HepG2 (cell line): ENCODE data around the gene SULT2A1. TPM values are rescaled to one million over a fixed set of nuclear protein-coding genes. Genes with fewer than 3 reads are reported as not detected.
A peak's percentile ranks its signal among the peaks of the same experiment; 100 is the strongest.

Experiments
- ASH2L ChIP-seq: fragments of 300-600, 200-600 bp; sonication (generic); IDR thresholded peaks from 2 replicates; pipeline ENCODE4 v1.7.0; 2017; ENCODE audit warnings: low read depth, mild to moderate bottlenecking, moderate library complexity, mixed read lengths, low read length; ENCODE audit not compliant: insufficient read length
- BRCA1 ChIP-seq: sonication (generic); formaldehyde crosslinking; IDR thresholded peaks from 2 replicates; pipeline ENCODE4 v1.4.0; 2020; ENCODE audit warnings: missing genetic modification reagents
- BRD4 ChIP-seq: sonication (generic); formaldehyde crosslinking; IDR thresholded peaks from 2 replicates; pipeline ENCODE4 v1.4.0; 2020; ENCODE audit warnings: missing genetic modification reagents
- CHD4 ChIP-seq: fragments of 200-600 bp; sonication (generic); IDR thresholded peaks from 2 replicates; pipeline ENCODE4 v1.7.0; 2017; ENCODE audit warnings: mild to moderate bottlenecking, low read length, borderline replicate concordance
- HCFC1 ChIP-seq: fragments of 150-350 bp; IDR thresholded peaks from 2 replicates; pipeline ENCODE4 v1.6.1; 2014; ENCODE audit warnings: low read depth, low read length
- MXD4 ChIP-seq: IDR thresholded peaks from 2 replicates; pipeline ENCODE4 v1.6.1; 2016; ENCODE audit warnings: mild to moderate bottlenecking, missing biosample characterization, missing genetic modification reagents
- NPAS2 ChIP-seq: sonication (generic); formaldehyde crosslinking; IDR thresholded peaks from 2 replicates; pipeline ENCODE4 v1.8.0; 2022; ENCODE audit warnings: mild to moderate bottlenecking, missing genetic modification reagents, borderline replicate concordance
- NR2C2 ChIP-seq: sonication (generic); formaldehyde crosslinking; IDR thresholded peaks from 2 replicates; pipeline ENCODE4 v1.4.0; 2020; ENCODE audit warnings: missing genetic modification reagents, mild to moderate bottlenecking, moderate library complexity, borderline replicate concordance
- PAWR ChIP-seq: sonication (generic); formaldehyde crosslinking; IDR thresholded peaks from 2 replicates; pipeline ENCODE4 v1.4.0; 2020; ENCODE audit warnings: missing genetic modification reagents, mild to moderate bottlenecking, borderline replicate concordance
- RBFOX2 ChIP-seq: fragments of 200-400 bp; formaldehyde crosslinking; IDR thresholded peaks from 2 replicates; pipeline ENCODE4 v1.6.1; 2017; ENCODE audit warnings: low read depth, mild to moderate bottlenecking, low read length
- REST ChIP-seq, 2 experiments: IDR thresholded peaks; 2 replicates each; pipeline ENCODE4 v1.6.1; 2011 to 2012; ENCODE audit warnings: low read length in 2 of 2, borderline replicate concordance in 1 of 2, low read depth in 1 of 2, mild to moderate bottlenecking in 1 of 2, moderate library complexity in 1 of 2
- RXRB ChIP-seq: IDR thresholded peaks from 2 replicates; pipeline ENCODE4 v1.6.1; 2016; ENCODE audit warnings: borderline replicate concordance, missing genetic modification reagents, missing compliant biosample characterization
- SNAI1 ChIP-seq: sonication (generic); formaldehyde crosslinking; IDR thresholded peaks from 2 replicates; pipeline ENCODE4 v1.5.0; 2020; ENCODE audit warnings: mild to moderate bottlenecking, missing genetic modification reagents, borderline replicate concordance
- SRF ChIP-seq: IDR thresholded peaks from 2 replicates; pipeline ENCODE4 v1.6.1; 2011; ENCODE audit warnings: mild to moderate bottlenecking, low read depth, low read length, moderate library complexity
- ZBTB38 ChIP-seq: sonication (generic); formaldehyde crosslinking; IDR thresholded peaks from 2 replicates; pipeline ENCODE4 v1.5.1; 2020; ENCODE audit warnings: mild to moderate bottlenecking, missing genetic modification reagents
- ZNF143 ChIP-seq: sonication (generic); formaldehyde crosslinking; IDR thresholded peaks from 2 replicates; pipeline ENCODE4 v1.4.0; 2020; ENCODE audit warnings: missing genetic modification reagents
- ZNF691 ChIP-seq: sonication (generic); formaldehyde crosslinking; IDR thresholded peaks from 2 replicates; pipeline ENCODE4 v1.4.0; 2020; ENCODE audit warnings: missing genetic modification reagents, low read depth, mild to moderate bottlenecking, borderline replicate concordance
- ZNF761 ChIP-seq: sonication (generic); formaldehyde crosslinking; conservative IDR thresholded peaks from 2 replicates; pipeline ENCODE4 v1.4.0; 2020; ENCODE audit warnings: mild to moderate bottlenecking, missing genetic modification reagents
- ZSCAN12 ChIP-seq: sonication (generic); formaldehyde crosslinking; IDR thresholded peaks from 2 replicates; pipeline ENCODE4 v1.9.0; 2021; ENCODE audit warnings: mild to moderate bottlenecking, missing genetic modification reagents
- ZSCAN9 ChIP-seq: IDR thresholded peaks from 2 replicates; pipeline ENCODE4 v1.6.1; 2016; ENCODE audit warnings: borderline replicate concordance
- polyA plus RNA-seq, 8 experiments: library from polyadenylated mRNA; depleted of rRNA in 3 of 8; stranded (reverse) in 7 of 8; unstranded in 1 of 8; fragments of >200 nt; fragmentation: Illumina TruSeq in 4 of 8; extraction: Trizol in 4 of 8; gene quantifications; 2 replicates each; pipeline versions ENCODE4 v1.2.1 to v1.2.3, GENCODE V29; 2011 to 2016; ENCODE audit warnings: low read depth in 4 of 8, missing spikeins in 1 of 8, mixed read lengths in 1 of 8; ENCODE audit not compliant: insufficient read depth in 1 of 8
- total RNA-seq, 5 experiments: library from RNA; depleted of rRNA; stranded (reverse); fragments of >200 nt; fragmentation: Illumina TruSeq; extraction: Trizol; gene quantifications; 2 replicates each; pipeline ENCODE4 v1.2.3, GENCODE V29; 2016; ENCODE audit warnings: low read depth in 1 of 5
- TF ChIP-seq, protein P1 (sequence below): sonication (generic); formaldehyde crosslinking; IDR thresholded peaks from 2 replicates; pipeline ENCODE4 v1.4.0; 2020; ENCODE audit warnings: missing genetic modification reagents, borderline replicate concordance
- TF ChIP-seq, protein P2 (sequence below): sonication (generic); formaldehyde crosslinking; conservative IDR thresholded peaks from 2 replicates; pipeline ENCODE4 v1.4.0; 2020; ENCODE audit warnings: missing genetic modification reagents

The SULT2A1 gene
- total and polyA plus RNA-seq, 2 of the 13 experiments (the other 11 are each of a cell fraction or from before 2014, with no cell fraction given): 137 to 193 TPM

GRCh38 chr19:47891923-47892666 is 6.0 kb upstream of the SULT2A1 start (continued):
- TF ChIP-seq ZNF691 (CRISPR knock-in tag) (0 out of 2 replicates have a peak, but pooled peaks have one; percentile 72), PAWR (CRISPR knock-in tag) (no peak), BRD4 (CRISPR knock-in tag) (no peak), ZSCAN9 (CRISPR knock-in tag) (peak; percentile 65; the same call in 1 of the 2 replicates), ZNF143 (CRISPR knock-in tag) (no peak), NR2C2 (peak; percentile 59; the same call in 1 of the 2 replicates), RBFOX2 (peak; percentile 26; the same call in 1 of the 2 replicates), HCFC1 (no peak), RXRB (CRISPR knock-in tag) (peak; percentile 98), ZNF761 (CRISPR knock-in tag) (no peak), SNAI1 (no peak), MXD4 (no peak; the same call in 1 of the 2 replicates), SRF (peak; percentile 96), ZSCAN12 (CRISPR knock-in tag) (no peak), ASH2L (peak; percentile 74), NPAS2 (CRISPR knock-in tag) (no peak), REST (IDR thresholded peaks at IDR 0.05; ENCODE audit: borderline replicate concordance in 1 of 2, low read depth in 1 of 2, low read length in 2 of 2) (peak in 1 of 2 experiments; percentile 58; a peak in 1 of 4 replicates), BRCA1 (CRISPR knock-in tag) (no peak), ZBTB38 (no peak; the same call in 1 of the 2 replicates), CHD4 (no peak)
- TF ChIP-seq, protein P1, sequence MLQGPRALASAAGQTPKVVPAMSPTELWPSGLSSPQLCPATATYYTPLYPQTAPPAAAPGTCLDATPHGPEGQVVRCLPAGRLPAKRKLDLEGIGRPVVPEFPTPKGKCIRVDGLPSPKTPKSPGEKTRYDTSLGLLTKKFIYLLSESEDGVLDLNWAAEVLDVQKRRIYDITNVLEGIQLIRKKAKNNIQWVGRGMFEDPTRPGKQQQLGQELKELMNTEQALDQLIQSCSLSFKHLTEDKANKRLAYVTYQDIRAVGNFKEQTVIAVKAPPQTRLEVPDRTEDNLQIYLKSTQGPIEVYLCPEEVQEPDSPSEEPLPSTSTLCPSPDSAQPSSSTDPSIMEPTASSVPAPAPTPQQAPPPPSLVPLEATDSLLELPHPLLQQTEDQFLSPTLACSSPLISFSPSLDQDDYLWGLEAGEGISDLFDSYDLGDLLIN (CRISPR knock-in tag): no peak
- TF ChIP-seq, protein P2, sequence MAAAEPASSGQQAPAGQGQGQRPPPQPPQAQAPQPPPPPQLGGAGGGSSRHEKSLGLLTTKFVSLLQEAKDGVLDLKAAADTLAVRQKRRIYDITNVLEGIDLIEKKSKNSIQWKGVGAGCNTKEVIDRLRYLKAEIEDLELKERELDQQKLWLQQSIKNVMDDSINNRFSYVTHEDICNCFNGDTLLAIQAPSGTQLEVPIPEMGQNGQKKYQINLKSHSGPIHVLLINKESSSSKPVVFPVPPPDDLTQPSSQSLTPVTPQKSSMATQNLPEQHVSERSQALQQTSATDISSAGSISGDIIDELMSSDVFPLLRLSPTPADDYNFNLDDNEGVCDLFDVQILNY (CRISPR knock-in tag): no peak
